HEK293 (cell line): Measurements from ENCODE around the gene KANK2.

Experiments
- CTCF ChIA-PET: fragments of 350-600 bp; formaldehyde crosslinking; extraction: SDS; loops from one replicate; lab custom pipeline; 2021; ENCODE audit warnings: antibody characterized with exemption; lab: Yijun Ruan, JAX
- POLR2A ChIA-PET: fragments of 300-600 bp; formaldehyde crosslinking; extraction: SDS; loops from one replicate; lab custom pipeline; 2020; ENCODE audit warnings: antibody characterized with exemption, inconsistent platforms; lab: Yijun Ruan, JAX
- H3K27ac ChIP-seq: fragments of 200-500 bp; sonication (Bioruptor generic); 2 replicates; pipeline ENCODE4 v1.5.1; 2014; ENCODE audit warnings: low read depth, low read length, control low read depth, inconsistent platforms; ENCODE audit errors: extremely low read depth
- H3K36me3 ChIP-seq, 2 experiments: fragments of 200-500 bp in 1 of 2; sonication (Bioruptor generic) in 1 of 2; 1 replicate in 1 of 2; 2 replicates in 1 of 2; pipeline ENCODE4 v1.5.1; 2014 to 2017; ENCODE audit warnings: inconsistent platforms in 2 of 2, low read length in 2 of 2; ENCODE audit not compliant: control insufficient read depth in 2 of 2, insufficient read depth in 1 of 2
- H3K4me1 ChIP-seq: fragments of 200-500 bp; sonication (Bioruptor generic); 2 replicates; pipeline ENCODE4 v1.5.1; 2014; ENCODE audit warnings: mild to moderate bottlenecking, low read length, inconsistent platforms; ENCODE audit not compliant: control insufficient read depth, insufficient read depth
- H3K4me3 ChIP-seq: 2 replicates; pipeline ENCODE4 v1.5.1; 2011; ENCODE audit warnings: low read depth, mild to moderate bottlenecking, control low read depth, low read length, moderate library complexity
- H3K9me3 ChIP-seq: fragments of 200-500 bp; sonication (Bioruptor generic); 2 replicates; pipeline ENCODE4 v1.5.1; 2014; ENCODE audit warnings: low read depth, low read length, inconsistent platforms; ENCODE audit not compliant: control insufficient read depth, insufficient read depth
- AEBP2 ChIP-seq: fragments of 450-650 bp; formaldehyde crosslinking; IDR thresholded peaks from 2 replicates; pipeline ENCODE4 v1.5.1; 2016; ENCODE audit warnings: missing biosample characterization, missing genetic modification characterization, borderline replicate concordance
- REPIN1 ChIP-seq: fragments of 450-650 bp; formaldehyde crosslinking; IDR thresholded peaks from 2 replicates; pipeline ENCODE4 v1.5.1; 2017; ENCODE audit warnings: missing biosample characterization, missing genetic modification characterization, low read depth
- ZBTB49 ChIP-seq: fragments of 450-650 bp; formaldehyde crosslinking; IDR thresholded peaks from 2 replicates; pipeline ENCODE4 v1.5.1; 2016; ENCODE audit warnings: missing biosample characterization, missing genetic modification characterization, low read depth
- ZFHX2 ChIP-seq: fragments of 450-650 bp; formaldehyde crosslinking; conservative IDR thresholded peaks from 2 replicates; pipeline ENCODE4 v1.5.1; 2016; ENCODE audit warnings: missing biosample characterization, missing genetic modification characterization
- ZIC2 ChIP-seq: fragments of 450-650 bp; formaldehyde crosslinking; IDR thresholded peaks from 2 replicates; pipeline ENCODE4 v1.5.1; 2016; ENCODE audit warnings: missing biosample characterization, missing genetic modification characterization
- ZNF133 ChIP-seq: fragments of 450-650 bp; formaldehyde crosslinking; IDR thresholded peaks from 2 replicates; pipeline ENCODE4 v1.5.1; 2016; ENCODE audit warnings: missing biosample characterization, missing genetic modification characterization
- ZNF174 ChIP-seq: fragments of 450-650 bp; formaldehyde crosslinking; IDR thresholded peaks from 2 replicates; pipeline ENCODE4 v1.5.0; 2017; ENCODE audit warnings: missing biosample characterization, mild to moderate bottlenecking, missing genetic modification characterization
- ZNF311 ChIP-seq: fragments of 450-650 bp; formaldehyde crosslinking; IDR thresholded peaks from 2 replicates; pipeline ENCODE4 v1.5.1; 2017; ENCODE audit warnings: missing biosample characterization, missing genetic modification characterization, borderline replicate concordance
- ZNF530 ChIP-seq: fragments of 450-650 bp; formaldehyde crosslinking; IDR thresholded peaks from 2 replicates; pipeline ENCODE4 v1.5.1; 2016; ENCODE audit warnings: low read depth, missing biosample characterization, missing genetic modification characterization
- ZNF558 ChIP-seq: fragments of 450-650 bp; formaldehyde crosslinking; IDR thresholded peaks from 2 replicates; pipeline ENCODE4 v1.5.1; 2016; ENCODE audit warnings: missing biosample characterization, missing genetic modification characterization
- ZNF571 ChIP-seq: fragments of 450-650 bp; formaldehyde crosslinking; IDR thresholded peaks from 2 replicates; pipeline ENCODE4 v1.5.0; 2017; ENCODE audit warnings: missing biosample characterization, missing genetic modification characterization
- ZNF596 ChIP-seq: fragments of 450-650 bp; IDR thresholded peaks from 2 replicates; pipeline ENCODE4 v1.5.0; 2018; ENCODE audit warnings: missing biosample characterization, mild to moderate bottlenecking, missing genetic modification characterization, moderate library complexity
- ZNF621 ChIP-seq: fragments of 450-650 bp; formaldehyde crosslinking; IDR thresholded peaks from 2 replicates; pipeline ENCODE4 v1.5.1; 2017; ENCODE audit warnings: missing biosample characterization, missing genetic modification characterization
- ZNF623 ChIP-seq: fragments of 450-650 bp; formaldehyde crosslinking; IDR thresholded peaks from 2 replicates; pipeline ENCODE4 v1.5.1; 2016; ENCODE audit warnings: missing biosample characterization, missing genetic modification characterization
- ZNF645 ChIP-seq: fragments of 450-650 bp; formaldehyde crosslinking; IDR thresholded peaks from 2 replicates; pipeline ENCODE4; 2016; ENCODE audit warnings: missing biosample characterization, missing genetic modification characterization
- ZNF692 ChIP-seq: fragments of 450-650 bp; formaldehyde crosslinking; IDR thresholded peaks from 2 replicates; pipeline ENCODE4 v1.5.1; 2016; ENCODE audit warnings: missing biosample characterization, missing genetic modification characterization
- ZNF768 ChIP-seq: fragments of 450-650 bp; formaldehyde crosslinking; IDR thresholded peaks from 2 replicates; pipeline ENCODE4 v1.5.1; 2018; ENCODE audit warnings: missing biosample characterization, mild to moderate bottlenecking, missing genetic modification characterization
- ZNF837 ChIP-seq: fragments of 450-650 bp; formaldehyde crosslinking; IDR thresholded peaks from 2 replicates; pipeline ENCODE4 v1.5.1; 2016; ENCODE audit warnings: missing biosample characterization, missing genetic modification characterization
- ZSCAN23 ChIP-seq: fragments of 450-650 bp; formaldehyde crosslinking; IDR thresholded peaks from 2 replicates; pipeline ENCODE4 v1.5.1; 2016; ENCODE audit warnings: missing biosample characterization, missing genetic modification characterization
- ZSCAN4 ChIP-seq: fragments of 450-650 bp; formaldehyde crosslinking; IDR thresholded peaks from 2 replicates; pipeline ENCODE4 v1.5.1; 2017; ENCODE audit warnings: missing biosample characterization, missing genetic modification characterization

The KANK2 gene

GRCh38 chr19:11224429-11224828, 27.1 kb upstream of the KANK2 start:
- CTCF ChIA-PET: no interaction called here
- Histone ChIP-seq H3K4me1 (no peaks in the 10 kb centered on the region), H3K9me3 (no peaks in the 10 kb centered on the region), H3K27ac (no peak overlapping the region), H3K4me3 (no peak overlapping the region)
- peak; percentile 93 for TF ChIP-seq ZNF623
- no peak for TF ChIP-seq ZNF571 (tag by site-specific recombination)
- TF ChIP-seq, all 188 proteins: peak for 1
- POLR2A ChIA-PET: no interaction called here
- H3K36me3 ChIP-seq: peaks cover 0 to 24% of the 10 kb centered on the region in 2 experiments; a peak in 1 of 3 replicates

GRCh38 chr19:11223200-11223599, 25.9 kb upstream of the KANK2 start:
- no peak for TF ChIP-seq AEBP2 (tag by site-specific recombination)
- no peak for TF ChIP-seq ZNF311 (tag by site-specific recombination)
- TF ChIP-seq ZFHX2: no peak
- no peak for TF ChIP-seq ZNF596 (tag by site-specific recombination)
- no peak for TF ChIP-seq ZNF768 (tag by site-specific recombination)
- no peak for TF ChIP-seq REPIN1 (tag by site-specific recombination)
- no peak for TF ChIP-seq ZNF621 (tag by site-specific recombination)
- TF ChIP-seq ZNF645 (tag by site-specific recombination): no peak
- Histone ChIP-seq H3K4me1 (no peaks in the 10 kb centered on the region), H3K36me3 (peaks cover 0 to 24% of the 10 kb centered on the region in 2 experiments; a peak in 1 of 3 replicates), H3K9me3 (no peaks in the 10 kb centered on the region), H3K27ac (no peak overlapping the region), H3K4me3 (no peak overlapping the region)
- CTCF ChIA-PET: no interaction called here
- POLR2A ChIA-PET: no interaction called here

GRCh38 chr19:11221082-11221598, 23.8 kb upstream of the KANK2 start:
- ChIA-PET POLR2A (no interaction called here), CTCF (no interaction called here)
- Histone ChIP-seq H3K4me3 (no peak overlapping the region), H3K27ac (no peak overlapping the region), H3K9me3 (no peaks in the 10 kb centered on the region), H3K36me3 (peaks cover 0 to 29% of the 10 kb centered on the region in 2 experiments; a peak in 1 of 3 replicates), H3K4me1 (no peaks in the 10 kb centered on the region)
- TF ChIP-seq ZNF133 (tag by site-specific recombination): peak; percentile 99
- no peak for TF ChIP-seq ZNF837
- TF ChIP-seq ZNF558: peak; percentile 100

GRCh38 chr19:11214387-11214786, 17.0 kb upstream of the KANK2 start:
- Histone ChIP-seq H3K27ac (no peak overlapping the region), H3K4me3 (no peak overlapping the region), H3K9me3 (no peaks in the 10 kb centered on the region), H3K36me3 (peaks cover 0 to 25% of the 10 kb centered on the region in 2 experiments; a peak in 2 of 3 replicates), H3K4me1 (no peaks in the 10 kb centered on the region)
- ChIA-PET CTCF (interaction anchor here (0.6 kb wide), 1 partner anchor 52 kb away, joined by 3 read pairs; no protein-coding TSS in a partner anchor), POLR2A (no interaction called here)
- TF ChIP-seq ZBTB49 (no peak), ZNF621 (tag by site-specific recombination) (no peak), ZNF692 (tag by site-specific recombination) (no peak), ZIC2 (tag by site-specific recombination) (no peak), ZNF174 (tag by site-specific recombination) (no peak), ZNF530 (tag by site-specific recombination) (no peak), ZSCAN23 (tag by site-specific recombination) (no peak), ZSCAN4 (tag by site-specific recombination) (no peak)
